Testis (tissue), 3 donors: ENCODE data around the gene RASSF8. TPM values are rescaled to one million over a fixed set of nuclear protein-coding genes. Genes with fewer than 3 reads are reported as not detected.

Source experiments
- DNase-seq: peaks from one replicate; pipeline ENCODE4 v3.0.0-alpha.2; 2019
- H3K27ac ChIP-seq, 2 donors: fragments of 200-600 bp; sonication (generic); one replicate each; pipeline ENCODE4 v1.5.1; 2019
- H3K27me3 ChIP-seq: fragments of 200-600 bp; sonication (generic); one replicate; pipeline ENCODE4 v1.5.1; 2019
- H3K36me3 ChIP-seq: fragments of 200-600 bp; sonication (generic); one replicate; pipeline ENCODE4 v1.5.1; 2017; ENCODE audit warnings: low read depth; ENCODE audit errors: missing control alignments
- H3K4me1 ChIP-seq: fragments of 200-600 bp; sonication (generic); one replicate; pipeline ENCODE4 v1.5.1; 2019
- H3K4me3 ChIP-seq, 2 donors: fragments of 200-600 bp; sonication (generic); one replicate each; pipeline ENCODE4 v1.5.1; 2017 to 2019
- H3K9me3 ChIP-seq: fragments of 200-600 bp; sonication (generic); one replicate; pipeline ENCODE4 v1.5.1; 2017
- CTCF ChIP-seq, 3 experiments: fragments of 450-650 bp in 2 of 3; fragments of 200-600 bp in 1 of 3; sonication (generic) in 1 of 3; IDR thresholded peaks; one replicate each; pipeline ENCODE4 v1.5.1; 2016 to 2019; ENCODE audit warnings: antibody characterized with exemption in 3 of 3, mild to moderate bottlenecking in 2 of 3, moderate library complexity in 1 of 3
- POLR2A ChIP-seq: fragments of 450-650 bp; IDR thresholded peaks from one replicate; pipeline ENCODE4 v1.6.1; 2017; ENCODE audit warnings: antibody characterized with exemption, mild to moderate bottlenecking, moderate library complexity
- WGBS, 2 donors: methylation state at CpG; one replicate each; pipeline ENCODE4 v1.1.5; 2018; 5-methylcytosine and 5-hydroxymethylcytosine counted together
- intact Hi-C: fragments of 100-400 bp; cut with DNase I; formaldehyde crosslinking; loops from one replicate; pipeline ENCODE4 v1.15.1; 2023; ENCODE audit warnings: low total_unique reads
- polyA plus RNA-seq: library from polyadenylated mRNA; stranded (reverse); fragments of 350-450 nt; fragmentation: Illumina TruSeq; extraction: RNeasy Lipid Tissue Mini Kit (QIAGEN cat#74804); gene quantifications from one replicate; pipeline ENCODE4 v1.2.3, GENCODE V29; 2014; ENCODE audit warnings: low read depth, low replicate concordance; ENCODE audit not compliant: insufficient read depth
- total RNA-seq, 2 donors: library from RNA; depleted of rRNA; stranded (reverse); fragments of >200 nt; gene quantifications; one replicate each; pipeline ENCODE4 v1.2.3, GENCODE V29; 2016

The RASSF8 gene
- total and polyA plus RNA-seq, 3 donors from 2014 or later = 71.7 to 93.5 (median 90.0) TPM

GRCh38 chr12:26069796-26070195, 111.3 kb downstream of the RASSF8 start:
- no peak for DNase-seq
- Histone ChIP-seq H3K27ac (no peak overlapping the region), H3K4me3 (no peak overlapping the region), H3K9me3 (no peaks in the 10 kb centered on the region), H3K36me3 (no peaks in the 10 kb centered on the region), H3K27me3 (no peaks in the 10 kb centered on the region), H3K4me1 (no peaks in the 10 kb centered on the region)
- TF ChIP-seq POLR2A (no peak), CTCF (IDR thresholded peaks at IDR 0.05) (no peak)
- intact Hi-C loops = no loop called here

- Histone ChIP-seq H3K4me3 (no peak overlapping the region), H3K9me3 (no peaks in the 10 kb centered on the region), H3K27ac (no peak overlapping the region), H3K36me3 (no peaks in the 10 kb centered on the region), H3K4me1 (no peaks in the 10 kb centered on the region), H3K27me3 (no peaks in the 10 kb centered on the region)
- intact Hi-C loops = no loop called here
- DNase-seq = no peak
- no peak for TF ChIP-seq CTCF (IDR thresholded peaks at IDR 0.05)
- no peak for TF ChIP-seq POLR2A
- 90 to 96% methylated on average over 2 of the region's 2 CpGs for WGBS, 2 donors
Measured at GRCh38 chr12:26077915-26078702, 119.6 kb downstream of the RASSF8 start.

DNA sequence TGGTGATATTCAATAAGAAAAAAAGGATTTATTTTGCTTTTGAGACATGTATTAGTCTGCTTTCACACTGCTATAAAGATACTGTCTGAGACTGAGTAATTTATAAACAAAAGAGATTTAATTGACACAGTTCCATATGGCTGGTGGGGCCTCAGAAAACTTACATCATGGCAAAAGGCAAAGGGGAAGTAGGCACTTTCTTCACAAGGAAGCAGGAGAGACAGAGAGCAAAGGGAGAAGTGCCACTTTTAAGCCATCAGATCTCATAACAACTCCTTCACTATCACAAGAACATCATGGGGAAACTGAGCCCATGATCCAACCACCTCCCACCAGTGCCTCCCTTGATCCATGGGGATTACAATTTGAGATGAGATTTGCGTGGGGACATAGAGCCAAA, 122.4 kb downstream of the RASSF8 start:
- WGBS, 2 donors = 63 to 75% methylated on average over 1 of the region's 1 CpG
- Histone ChIP-seq H3K36me3 (no peaks in the 10 kb centered on the region), H3K27ac (no peak overlapping the region), H3K4me1 (no peaks in the 10 kb centered on the region), H3K4me3 (no peak overlapping the region), H3K9me3 (no peaks in the 10 kb centered on the region), H3K27me3 (no peaks in the 10 kb centered on the region)
- no peak for DNase-seq
- intact Hi-C loops = no loop called here
- TF ChIP-seq POLR2A = no peak
- TF ChIP-seq CTCF (IDR thresholded peaks at IDR 0.05) = no peak

GRCh38 chr12:26086936-26087335, 128.5 kb downstream of the RASSF8 start:
- intact Hi-C loops = no loop called here
- DNase-seq = no peak

More at GRCh38 chr12:26086936-26087335, 128.5 kb downstream of the RASSF8 start:
- 93 to 95% methylated on average over 1 of the region's 1 CpG for WGBS, 2 donors
- TF ChIP-seq POLR2A (no peak), CTCF (IDR thresholded peaks at IDR 0.05) (no peak)
- H3K9me3 ChIP-seq = no peaks in the 10 kb centered on the region
- H3K36me3 ChIP-seq = no peaks in the 10 kb centered on the region
- no peaks in the 10 kb centered on the region for H3K27me3 ChIP-seq
- H3K4me3 ChIP-seq = no peak overlapping the region
- no peak overlapping the region for H3K27ac ChIP-seq
- H3K4me1 ChIP-seq = no peaks in the 10 kb centered on the region
